Measurements from ENCODE around the gene HLA-G.

Gene HLA-G

GRCh38 chr6:29815118-29815750, 12.4 kb upstream of the HLA-G start:
- Histone ChIP-seq H3K18ac (ENCODE audit: low read length) (no peak overlapping the region), H3K79me2 (ENCODE audit: control insufficient read depth, insufficient read depth, low read length, poor library complexity) (no peaks in the 10 kb centered on the region), H2BK12ac (ENCODE audit: low read length) (no peak overlapping the region), H2BK120ac (ENCODE audit: insufficient read depth, low read length, poor library complexity) (no peak overlapping the region), H3K9ac (ENCODE audit: low read length) (no peak overlapping the region), H3K4ac (ENCODE audit: low read depth, low read length) (no peak overlapping the region), H2BK5ac (ENCODE audit: low read depth, low read length, poor library complexity) (no peak overlapping the region), H3K4me2 (ENCODE audit: low read length) (no peak overlapping the region), H3K27ac (ENCODE audit: low read depth, low read length) (no peak overlapping the region), H4K12ac (ENCODE audit: low read depth, low read length) (no peak overlapping the region), H2AFZ (ENCODE audit: insufficient read depth, low read length, poor library complexity) (no peak overlapping the region), H3K4me1 (ENCODE audit: control insufficient read depth in 1 of 2, insufficient read depth in 2 of 2, low read length in 2 of 2) (peaks cover 14 to 17% of the 10 kb centered on the region in 2 experiments), H3K36me3 (ENCODE audit: control insufficient read depth in 1 of 2, insufficient read depth in 2 of 2, low read length in 2 of 2) (no peaks in the 10 kb centered on the region), H4K8ac (ENCODE audit: low read depth, low read length) (no peak overlapping the region), H3K4me3 (ENCODE audit: low read depth, low read length) (no peak overlapping the region), H2AK5ac (ENCODE audit: low read length) (no peak overlapping the region), H4K91ac (ENCODE audit: low read depth, low read length) (no peak overlapping the region), H3K27me3 (ENCODE audit: insufficient read depth, low read length) (no peaks in the 10 kb centered on the region), H3K9me3 (ENCODE audit: insufficient read depth, low read depth, low read length) (peaks cover 3% of the 10 kb centered on the region), H3K79me1 (ENCODE audit: low read length) (peaks cover 2% of the 10 kb centered on the region), H3K23ac (ENCODE audit: low read length) (no peak overlapping the region), H3K14ac (ENCODE audit: low read length) (no peak overlapping the region)
- no CpG with 5 or more reads among the region's 7 CpGs for WGBS (ENCODE audit: extremely low coverage, insufficient coverage, insufficient read length)
- peak in 1 of 2 donors; percentile 70 for DNase-seq

- peaks cover 2% of the 10 kb centered on the region for H3K79me1 ChIP-seq (ENCODE audit: low read length)
- no peaks in the 10 kb centered on the region for H3K27me3 ChIP-seq (ENCODE audit: insufficient read depth, low read length)
- no peak overlapping the region for H3K4me3 ChIP-seq (ENCODE audit: low read depth, low read length)
- H4K91ac ChIP-seq (ENCODE audit: low read depth, low read length): no peak overlapping the region
- no peak for DNase-seq
- no peak overlapping the region for H3K23ac ChIP-seq (ENCODE audit: low read length)
- H3K9ac ChIP-seq (ENCODE audit: low read length): no peak overlapping the region
- H2BK5ac ChIP-seq (ENCODE audit: low read depth, low read length, poor library complexity): no peak overlapping the region
- H3K14ac ChIP-seq (ENCODE audit: low read length): no peak overlapping the region
- no CpG with 5 or more reads among the region's 1 CpG for WGBS (ENCODE audit: extremely low coverage, insufficient coverage, insufficient read length)
- H2BK120ac ChIP-seq (ENCODE audit: insufficient read depth, low read length, poor library complexity): no peak overlapping the region
- H4K12ac ChIP-seq (ENCODE audit: low read depth, low read length): no peak overlapping the region
- no peak overlapping the region for H3K18ac ChIP-seq (ENCODE audit: low read length)
- no peak overlapping the region for H2AK5ac ChIP-seq (ENCODE audit: low read length)
- H3K4ac ChIP-seq (ENCODE audit: low read depth, low read length): no peak overlapping the region
- H3K79me2 ChIP-seq (ENCODE audit: control insufficient read depth, insufficient read depth, low read length, poor library complexity): no peaks in the 10 kb centered on the region
- no peak overlapping the region for H4K8ac ChIP-seq (ENCODE audit: low read depth, low read length)
- peaks cover 14 to 17% of the 10 kb centered on the region in 2 experiments for H3K4me1 ChIP-seq (ENCODE audit: control insufficient read depth in 1 of 2, insufficient read depth in 2 of 2, low read length in 2 of 2)
- no peak overlapping the region for H3K27ac ChIP-seq (ENCODE audit: low read depth, low read length)
- no peak overlapping the region for H2BK12ac ChIP-seq (ENCODE audit: low read length)
- no peak overlapping the region for H3K4me2 ChIP-seq (ENCODE audit: low read length)
- peaks cover 3% of the 10 kb centered on the region for H3K9me3 ChIP-seq (ENCODE audit: insufficient read depth, low read depth, low read length)
- no peak overlapping the region for H2AFZ ChIP-seq (ENCODE audit: insufficient read depth, low read length, poor library complexity)
- H3K36me3 ChIP-seq (ENCODE audit: control insufficient read depth in 1 of 2, insufficient read depth in 2 of 2, low read length in 2 of 2): no peaks in the 10 kb centered on the region
Measured at GRCh38 chr6:29816030-29816429, 11.6 kb upstream of the HLA-G start.

GRCh38 chr6:29818892-29819291, 8.7 kb upstream of the HLA-G start:
- no peak overlapping the region for H3K18ac ChIP-seq (ENCODE audit: low read length)
- H2BK120ac ChIP-seq (ENCODE audit: insufficient read depth, low read length, poor library complexity): no peak overlapping the region
- H2AFZ ChIP-seq (ENCODE audit: insufficient read depth, low read length, poor library complexity): no peak overlapping the region
- no peak overlapping the region for H3K9ac ChIP-seq (ENCODE audit: low read length)
- no peak overlapping the region for H2AK5ac ChIP-seq (ENCODE audit: low read length)
- H3K4ac ChIP-seq (ENCODE audit: low read depth, low read length): no peak overlapping the region
- no peaks in the 10 kb centered on the region for H3K27me3 ChIP-seq (ENCODE audit: insufficient read depth, low read length)
- no peak overlapping the region for H3K23ac ChIP-seq (ENCODE audit: low read length)
- WGBS (ENCODE audit: extremely low coverage, insufficient coverage, insufficient read length): 100% methylated on average over 1 of the region's 4 CpGs
- H4K91ac ChIP-seq (ENCODE audit: low read depth, low read length): no peak overlapping the region
- no peak overlapping the region for H2BK5ac ChIP-seq (ENCODE audit: low read depth, low read length, poor library complexity)
- no peak overlapping the region for H3K27ac ChIP-seq (ENCODE audit: low read depth, low read length)
- H4K12ac ChIP-seq (ENCODE audit: low read depth, low read length): no peak overlapping the region
- H3K79me1 ChIP-seq (ENCODE audit: low read length): peaks cover 2% of the 10 kb centered on the region
- no peaks in the 10 kb centered on the region for H3K79me2 ChIP-seq (ENCODE audit: control insufficient read depth, insufficient read depth, low read length, poor library complexity)
- no peak for DNase-seq
- H3K36me3 ChIP-seq (ENCODE audit: control insufficient read depth in 1 of 2, insufficient read depth in 2 of 2, low read length in 2 of 2): no peaks in the 10 kb centered on the region
- H4K8ac ChIP-seq (ENCODE audit: low read depth, low read length): no peak overlapping the region
- no peak overlapping the region for H3K14ac ChIP-seq (ENCODE audit: low read length)
- no peak overlapping the region for H3K4me2 ChIP-seq (ENCODE audit: low read length)
- H3K4me1 ChIP-seq (ENCODE audit: control insufficient read depth in 1 of 2, insufficient read depth in 2 of 2, low read length in 2 of 2): peaks cover 5 to 10% of the 10 kb centered on the region in 2 experiments
- H3K4me3 ChIP-seq (ENCODE audit: low read depth, low read length): no peak overlapping the region
- H2BK12ac ChIP-seq (ENCODE audit: low read length): no peak overlapping the region
- peaks cover 2% of the 10 kb centered on the region for H3K9me3 ChIP-seq (ENCODE audit: insufficient read depth, low read depth, low read length)

- no peak overlapping the region for H3K14ac ChIP-seq (ENCODE audit: low read length)
Measured at GRCh38 chr6:29824144-29824543, 3.5 kb upstream of the HLA-G start.

More at GRCh38 chr6:29824144-29824543, 3.5 kb upstream of the HLA-G start:
- Histone ChIP-seq H3K9ac (ENCODE audit: low read length) (no peak overlapping the region), H3K4ac (ENCODE audit: low read depth, low read length) (no peak overlapping the region), H4K12ac (ENCODE audit: low read depth, low read length) (no peak overlapping the region), H4K8ac (ENCODE audit: low read depth, low read length) (no peak overlapping the region), H3K27ac (ENCODE audit: low read depth, low read length) (no peak overlapping the region), H3K9me3 (ENCODE audit: insufficient read depth, low read depth, low read length) (peaks cover 4% of the 10 kb centered on the region), H4K91ac (ENCODE audit: low read depth, low read length) (no peak overlapping the region), H2BK120ac (ENCODE audit: insufficient read depth, low read length, poor library complexity) (no peak overlapping the region), H3K4me2 (ENCODE audit: low read length) (no peak overlapping the region), H3K27me3 (ENCODE audit: insufficient read depth, low read length) (peaks cover 14% of the 10 kb centered on the region), H3K4me3 (ENCODE audit: low read depth, low read length) (no peak overlapping the region), H2BK5ac (ENCODE audit: low read depth, low read length, poor library complexity) (no peak overlapping the region), H2BK12ac (ENCODE audit: low read length) (no peak overlapping the region), H3K18ac (ENCODE audit: low read length) (no peak overlapping the region), H3K4me1 (ENCODE audit: control insufficient read depth in 1 of 2, insufficient read depth in 2 of 2, low read length in 2 of 2) (peaks cover 0 to 3% of the 10 kb centered on the region in 2 experiments), H3K23ac (ENCODE audit: low read length) (no peak overlapping the region), H2AFZ (ENCODE audit: insufficient read depth, low read length, poor library complexity) (no peak overlapping the region), H3K79me2 (ENCODE audit: control insufficient read depth, insufficient read depth, low read length, poor library complexity) (no peaks in the 10 kb centered on the region), H3K36me3 (ENCODE audit: control insufficient read depth in 1 of 2, insufficient read depth in 2 of 2, low read length in 2 of 2) (no peaks in the 10 kb centered on the region), H2AK5ac (ENCODE audit: low read length) (no peak overlapping the region), H3K79me1 (ENCODE audit: low read length) (no peaks in the 10 kb centered on the region)
- DNase-seq: no peak
